Measurements from ENCODE around the gene FITM1. TPM values are rescaled to one million over a fixed set of nuclear protein-coding genes. Genes with fewer than 3 reads are reported as not detected.

The FITM1 gene
- total RNA-seq, 2 donors from 2014 or later, result 0.85 to 1.5 TPM

DNA sequence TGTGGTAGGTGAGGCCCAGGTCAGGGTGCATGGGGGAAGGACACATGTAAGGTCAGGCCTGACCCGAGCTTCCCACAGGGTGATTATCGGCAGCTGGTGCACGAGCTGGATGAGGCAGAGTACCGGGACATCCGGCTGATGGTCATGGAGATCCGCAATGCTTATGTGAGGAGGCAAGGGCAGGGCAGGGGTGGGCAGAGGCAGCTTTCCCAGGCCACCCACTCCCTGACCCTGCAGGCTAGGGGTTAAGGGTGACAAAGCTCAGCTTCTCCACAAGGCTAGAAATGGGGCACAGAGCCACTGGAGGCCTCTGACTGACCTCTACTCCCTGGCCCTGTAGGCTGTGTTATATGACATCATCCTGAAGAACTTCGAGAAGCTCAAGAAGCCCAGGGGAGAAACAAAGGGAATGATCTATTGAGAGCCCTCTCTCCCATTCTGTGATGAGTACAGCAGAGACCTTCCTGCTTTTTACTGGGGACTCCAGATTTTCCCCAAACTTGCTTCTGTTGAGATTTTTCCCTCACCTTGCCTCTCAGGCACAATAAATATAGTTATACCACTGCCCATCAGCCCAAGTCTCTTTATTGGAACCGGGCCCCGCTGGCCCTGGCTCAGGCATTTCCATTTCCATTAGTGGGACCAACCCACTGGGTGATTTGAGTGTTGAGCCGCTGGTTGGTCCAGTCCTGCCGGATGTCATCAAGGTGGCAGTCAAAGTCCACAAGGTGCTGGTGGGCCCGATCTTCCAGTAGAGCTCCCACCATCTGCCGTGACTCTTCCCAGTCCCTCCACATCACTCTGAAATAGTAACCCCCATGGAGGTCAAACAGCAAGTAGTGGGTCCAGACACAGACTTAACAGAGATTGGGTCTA lies 8.2 kb downstream of the FITM1 start:
- peaks cover 13% of the 10 kb centered on the region for H3K36me3 ChIP-seq
- no peak overlapping the region for H3K27ac ChIP-seq
- intact Hi-C loops (cut with DNase I), result no loop called here

DNA sequence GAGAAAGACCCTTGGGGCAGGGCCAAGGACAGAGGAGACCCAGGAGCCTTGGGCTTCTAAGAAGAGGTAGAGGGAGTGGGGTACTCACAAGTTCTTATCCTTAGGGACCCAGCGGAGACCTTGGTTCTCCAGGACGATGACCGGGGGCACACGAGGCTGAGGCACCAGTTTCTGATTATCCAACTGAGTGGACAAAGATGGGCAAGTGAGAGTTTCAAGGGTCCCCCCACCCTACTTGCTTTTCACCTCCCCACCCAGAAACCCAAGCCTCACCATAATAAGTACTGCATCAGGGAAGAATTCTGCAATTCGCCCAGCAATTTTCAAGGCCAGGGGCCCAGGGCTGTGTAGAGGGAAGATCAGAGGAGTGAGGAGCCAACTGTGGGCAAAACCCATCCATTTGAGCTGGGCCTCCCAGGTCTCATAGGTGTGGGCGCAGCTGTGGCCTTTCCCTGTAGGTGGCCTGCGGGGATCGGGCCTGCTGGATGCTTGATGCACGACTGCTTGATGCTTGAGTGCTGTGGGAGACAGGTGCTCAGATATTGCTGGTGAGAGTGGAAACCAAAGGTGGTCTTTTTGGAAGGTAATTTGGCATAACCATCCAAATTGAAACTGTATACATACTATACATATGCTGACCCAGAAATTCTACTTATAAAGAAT lies 8.9 kb downstream of the FITM1 start:
- Histone ChIP-seq H3K27me3 (no peaks in the 10 kb centered on the region), H3K4me1 (peaks cover 25% of the 10 kb centered on the region), H3K36me3 (peaks cover 13% of the 10 kb centered on the region), H3K4me3 (no peak overlapping the region), H3K27ac (peak overlapping the region; percentile 94), H3K9me3 (no peaks in the 10 kb centered on the region), H3K9ac (ENCODE audit: low read depth in 2 of 2, low read length in 2 of 2) (peak overlapping the region; percentile 13 to 14)
- DNase-seq, result no peak
- intact Hi-C loops (cut with DNase I), result no loop called here
- TF ChIP-seq, protein P1, sequence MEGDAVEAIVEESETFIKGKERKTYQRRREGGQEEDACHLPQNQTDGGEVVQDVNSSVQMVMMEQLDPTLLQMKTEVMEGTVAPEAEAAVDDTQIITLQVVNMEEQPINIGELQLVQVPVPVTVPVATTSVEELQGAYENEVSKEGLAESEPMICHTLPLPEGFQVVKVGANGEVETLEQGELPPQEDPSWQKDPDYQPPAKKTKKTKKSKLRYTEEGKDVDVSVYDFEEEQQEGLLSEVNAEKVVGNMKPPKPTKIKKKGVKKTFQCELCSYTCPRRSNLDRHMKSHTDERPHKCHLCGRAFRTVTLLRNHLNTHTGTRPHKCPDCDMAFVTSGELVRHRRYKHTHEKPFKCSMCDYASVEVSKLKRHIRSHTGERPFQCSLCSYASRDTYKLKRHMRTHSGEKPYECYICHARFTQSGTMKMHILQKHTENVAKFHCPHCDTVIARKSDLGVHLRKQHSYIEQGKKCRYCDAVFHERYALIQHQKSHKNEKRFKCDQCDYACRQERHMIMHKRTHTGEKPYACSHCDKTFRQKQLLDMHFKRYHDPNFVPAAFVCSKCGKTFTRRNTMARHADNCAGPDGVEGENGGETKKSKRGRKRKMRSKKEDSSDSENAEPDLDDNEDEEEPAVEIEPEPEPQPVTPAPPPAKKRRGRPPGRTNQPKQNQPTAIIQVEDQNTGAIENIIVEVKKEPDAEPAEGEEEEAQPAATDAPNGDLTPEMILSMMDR (IDR thresholded peaks at IDR 0.05), result no peak

More for the DNA sequence above, 8.2 kb downstream of the FITM1 start:
- Histone ChIP-seq H3K9me3 (no peaks in the 10 kb centered on the region), H3K4me1 (peaks cover 25% of the 10 kb centered on the region), H3K9ac (ENCODE audit: low read depth in 2 of 2, low read length in 2 of 2) (no peak overlapping the region), H3K4me3 (no peak overlapping the region), H3K27me3 (no peaks in the 10 kb centered on the region)
- no peak for DNase-seq
- TF ChIP-seq, protein P1 (IDR thresholded peaks at IDR 0.05), result no peak

DNA sequence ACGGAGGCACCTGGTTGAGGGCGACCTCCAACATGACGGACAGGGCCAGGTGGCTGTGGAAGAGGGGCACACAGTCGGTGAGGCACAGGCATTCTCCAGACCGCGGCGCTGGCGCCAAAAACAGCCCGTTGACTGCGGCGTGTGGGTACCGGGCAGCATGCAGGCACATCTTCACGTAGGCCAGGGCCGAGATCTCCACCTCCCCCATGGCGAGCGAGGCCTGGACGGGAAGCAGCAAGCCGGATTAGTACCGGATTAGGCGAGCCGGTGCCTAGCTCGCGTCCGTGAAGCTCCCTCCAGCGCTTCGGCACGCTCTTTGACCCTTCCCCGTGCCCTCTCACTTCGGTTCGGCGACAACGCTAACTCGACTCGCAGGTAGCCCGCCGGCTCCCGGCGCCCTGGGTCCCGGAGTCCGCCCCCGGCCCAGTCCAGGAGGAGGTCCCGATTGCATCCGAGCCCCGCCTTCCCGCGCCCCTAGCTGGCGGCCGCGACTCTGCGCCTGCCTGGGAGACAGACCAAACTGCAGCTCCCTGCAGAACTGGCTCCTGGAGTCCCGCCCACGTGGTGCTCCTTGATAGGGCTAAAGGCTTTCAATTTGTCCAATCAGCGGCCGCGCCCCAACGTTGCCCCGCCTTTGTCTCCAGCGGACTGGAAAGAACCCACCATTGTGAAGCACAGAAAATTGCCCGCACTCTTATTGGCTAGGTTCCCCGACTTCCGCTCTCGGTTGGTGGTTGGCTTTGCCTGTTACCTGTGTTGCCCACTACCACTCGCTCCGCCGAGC lies 10.8 kb downstream of the FITM1 start, which contains the start of gene EMC9:
TSS of gene EMC9 (minus strand) at position 495 of the 784 bp plus-strand sequence. CDS start at position 208, 287 bp downstream.
- peak; percentile 100 for DNase-seq
- Histone ChIP-seq H3K27ac (peak within 1 kb of the TSS; percentile 94), H3K36me3 (peaks cover 13% of the 10 kb centered on the region), H3K9me3 (no peaks in the 10 kb centered on the region), H3K9ac (ENCODE audit: low read depth in 2 of 2, low read length in 2 of 2) (peak within 1 kb of the TSS; percentile 79 to 92), H3K4me3 (peak within 1 kb of the TSS; percentile 63), H3K27me3 (no peaks in the 10 kb centered on the region), H3K4me1 (peaks cover 30% of the 10 kb centered on the region)
- TF ChIP-seq, protein P1 (IDR thresholded peaks at IDR 0.05), result peak; percentile 48
- intact Hi-C loops (cut with DNase I), result loop anchor here (2.0 kb wide), 1 partner anchor 26 kb away; the partner anchor contains the start of genes DCAF11 and NRL

DNA sequence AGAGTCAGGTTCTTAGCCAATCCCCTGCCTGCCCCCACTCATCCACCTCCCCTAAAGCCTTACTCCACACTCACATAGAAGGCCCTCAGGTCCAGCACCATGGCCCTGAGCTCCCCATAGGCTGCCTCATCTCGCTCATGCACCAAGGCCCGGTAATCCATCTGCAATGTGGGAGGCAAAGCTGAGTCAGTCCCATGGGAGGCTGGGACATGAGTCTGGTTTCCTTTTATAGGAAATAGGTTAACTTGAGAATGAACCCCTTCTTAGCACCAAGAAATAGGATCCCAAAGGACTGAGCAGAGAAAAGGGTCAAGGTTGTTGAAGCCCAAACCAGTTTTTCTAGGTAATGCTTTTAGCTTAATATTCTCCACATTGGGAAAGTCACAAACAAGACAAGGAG lies 13.1 kb downstream of the FITM1 start:
- Histone ChIP-seq H3K9me3 (no peaks in the 10 kb centered on the region), H3K27me3 (no peaks in the 10 kb centered on the region), H3K27ac (no peak overlapping the region), H3K9ac (ENCODE audit: low read depth in 2 of 2, low read length in 2 of 2) (no peak overlapping the region), H3K4me3 (no peak overlapping the region), H3K4me1 (peaks cover 24% of the 10 kb centered on the region), H3K36me3 (peaks cover 6% of the 10 kb centered on the region)
- DNase-seq, result no peak
- TF ChIP-seq, protein P1 (IDR thresholded peaks at IDR 0.05), result no peak
- intact Hi-C loops (cut with DNase I), result no loop called here

DNA sequence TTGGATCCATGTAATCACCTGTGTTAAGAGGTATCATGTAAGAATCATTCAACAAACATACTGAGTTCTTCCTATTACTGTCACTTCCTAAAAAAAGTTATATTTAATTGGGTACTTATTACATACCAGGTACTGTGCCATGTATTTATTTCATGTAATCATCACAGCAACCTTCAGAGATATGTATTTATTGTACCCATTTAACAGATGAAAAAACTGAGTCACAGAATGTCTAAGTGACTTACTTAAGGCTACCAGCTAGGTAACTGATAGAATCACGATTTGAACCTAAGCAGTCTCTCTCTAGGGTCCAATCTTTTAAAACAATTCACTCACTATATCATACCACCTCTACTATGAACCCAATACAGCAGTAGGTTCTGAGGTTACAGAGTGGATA lies 14.0 kb downstream of the FITM1 start:
- no peak overlapping the region for H3K9ac ChIP-seq (ENCODE audit: low read depth in 2 of 2, low read length in 2 of 2)
- H3K4me1 ChIP-seq, result peaks cover 26% of the 10 kb centered on the region
- TF ChIP-seq, protein P1 (IDR thresholded peaks at IDR 0.05), result no peak
- DNase-seq, result no peak
- no peak overlapping the region for H3K4me3 ChIP-seq
- intact Hi-C loops (cut with DNase I), result no loop called here
- no peaks in the 10 kb centered on the region for H3K9me3 ChIP-seq
- H3K27me3 ChIP-seq, result no peaks in the 10 kb centered on the region
- H3K27ac ChIP-seq, result no peak overlapping the region
- H3K36me3 ChIP-seq, result peaks cover 3% of the 10 kb centered on the region

All from colonic mucosa (tissue), 4 donors.